LNCAP (cell line): ENCODE data around the gene RERE.

Experiments
- CTCF ChIP-seq: fragments of 450-650 bp; IDR thresholded peaks from 2 replicates; pipeline ENCODE4 v1.5.1; 2017; ENCODE audit warnings: mild to moderate bottlenecking

Gene RERE

GRCh38 chr1:8661185-8662110 is 156.0 kb downstream of the RERE start:
- TF ChIP-seq CTCF = no peak

DNA sequence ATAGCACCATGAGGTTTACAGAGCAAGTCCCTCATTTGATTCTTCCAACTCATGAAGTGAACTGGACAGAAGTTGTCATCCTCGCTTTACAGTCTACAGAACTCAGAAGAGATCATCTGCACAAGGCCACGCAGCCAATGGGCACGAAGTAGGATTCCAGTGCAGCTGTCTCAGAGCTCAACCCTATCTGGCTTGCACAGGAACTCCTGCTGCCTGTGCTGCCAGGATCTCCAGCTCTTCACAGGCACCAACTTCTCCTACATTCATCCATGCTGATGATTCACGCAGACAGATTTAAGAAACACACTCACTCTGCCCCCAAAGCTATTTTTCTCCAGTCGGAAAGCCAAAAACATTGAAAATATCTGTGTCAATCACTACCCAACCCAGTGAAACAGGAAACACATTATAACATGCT is 157.0 kb downstream of the RERE start:
- TF ChIP-seq CTCF = no peak

DNA sequence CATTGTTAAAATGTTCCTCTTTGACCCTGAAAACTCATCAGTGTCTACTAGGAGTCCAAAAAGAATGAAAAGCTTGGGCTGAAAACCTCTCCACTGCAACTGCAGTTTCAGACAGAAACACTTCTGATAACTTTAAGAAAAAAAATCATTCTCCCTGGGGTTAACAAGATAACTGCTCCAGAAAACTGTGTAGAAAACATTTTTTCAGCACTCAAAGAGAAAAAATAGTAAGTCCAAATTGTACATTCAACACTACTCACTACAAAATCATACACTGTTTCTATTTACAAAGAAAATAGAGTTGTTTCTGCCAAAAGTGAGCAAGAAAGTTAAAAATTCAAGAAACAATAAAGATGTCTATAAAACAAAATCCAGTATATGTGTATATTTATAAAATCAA is 157.8 kb downstream of the RERE start:
- TF ChIP-seq CTCF = no peak

DNA sequence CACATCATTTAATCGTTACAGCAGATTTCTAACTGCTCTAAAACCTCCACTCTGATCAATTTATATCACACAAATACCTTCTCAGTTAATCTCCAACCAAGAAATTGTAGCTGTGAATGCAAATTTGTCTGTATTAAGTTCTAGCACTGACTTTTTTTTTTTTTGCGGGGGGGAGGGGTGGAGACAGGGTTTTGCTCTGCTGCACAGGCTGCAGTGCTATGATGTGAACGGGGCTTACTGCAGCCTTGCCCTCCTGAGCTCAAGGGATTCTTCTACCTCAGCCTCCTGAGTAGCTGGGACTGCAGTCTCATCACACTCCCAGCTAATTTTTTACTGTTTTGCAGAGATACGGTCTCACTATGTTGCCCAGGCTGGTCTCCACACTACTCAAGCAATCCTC is 163.6 kb downstream of the RERE start:
- no peak for TF ChIP-seq CTCF

GRCh38 chr1:8652467-8653046 is 164.9 kb downstream of the RERE start:
- no peak for TF ChIP-seq CTCF

DNA sequence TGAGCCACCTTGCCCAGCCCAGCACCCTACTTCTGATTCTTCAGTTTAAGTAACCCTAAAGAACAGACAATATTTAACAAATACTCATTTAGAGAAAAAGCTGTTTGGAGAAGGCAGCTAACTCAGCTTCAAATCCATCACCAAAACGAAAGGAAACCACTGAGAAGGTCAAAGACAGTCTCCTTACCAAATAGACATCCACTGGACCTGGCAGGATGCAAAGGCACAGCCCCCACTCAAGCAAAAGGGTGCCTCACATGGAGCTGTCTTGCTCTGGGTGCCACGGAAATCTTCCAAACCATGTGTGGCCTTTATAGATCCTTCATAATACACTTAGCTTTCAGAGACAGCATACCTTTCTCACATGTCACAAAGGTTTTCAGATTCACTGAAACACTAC is 165.5 kb downstream of the RERE start:
- TF ChIP-seq CTCF = no peak

DNA sequence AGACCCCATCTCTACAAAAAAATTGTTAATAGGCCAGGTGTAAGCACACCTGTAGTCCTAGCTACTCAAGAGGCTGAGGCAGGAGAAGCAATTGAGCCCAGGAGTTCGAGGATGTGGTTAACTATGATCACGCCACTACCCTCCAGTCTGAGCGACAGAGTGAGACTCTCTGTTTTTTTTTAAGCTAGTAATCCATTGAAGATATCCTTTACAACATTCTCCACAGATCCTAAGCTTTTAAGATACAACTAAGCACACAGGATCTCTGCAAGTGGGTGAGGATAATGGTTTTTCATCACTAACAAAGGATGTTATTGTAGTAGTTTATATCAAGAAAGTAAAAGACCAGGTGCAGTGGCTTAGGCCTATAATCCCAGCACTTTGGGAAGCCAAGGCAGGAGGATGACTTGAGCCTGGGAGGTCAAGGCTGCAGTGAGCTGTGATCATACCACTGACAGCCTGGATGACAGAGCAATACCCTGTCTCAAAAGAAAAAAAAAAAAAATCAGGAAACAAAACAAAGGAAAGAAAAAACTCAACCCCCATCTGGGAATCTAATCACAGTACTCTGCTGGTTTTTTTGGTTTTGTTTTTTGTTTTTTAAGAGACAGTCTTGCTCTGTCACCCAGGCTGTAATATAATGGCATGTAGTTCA is 166.1 kb downstream of the RERE start:
- no peak for TF ChIP-seq CTCF
